GM23338 (cell line): ENCODE data around the gene CASP3. TPM values are rescaled to one million over a fixed set of nuclear protein-coding genes. Genes with fewer than 3 reads are reported as not detected.
A peak's percentile ranks its signal among the peaks of the same experiment; 100 is the strongest.

Source experiments
- ATAC-seq: fragments of 200-7000 bp; cut with Tn5 transposase; 3 replicates; pipeline ENCODE4 v1.9.1; 2020
- DNase-seq: peaks from one replicate; pipeline ENCODE4 v3.0.0-alpha.2; 2015; ENCODE audit warnings: low spot score
- H2AFZ ChIP-seq: fragments of 200-600 bp; sonication (generic); 2 replicates; pipeline ENCODE4 v1.8.0; 2016; ENCODE audit warnings: antibody characterized with exemption, mild to moderate bottlenecking, moderate library complexity
- H3F3A ChIP-seq: fragments of 200-600 bp; sonication (generic); replicated peaks from 2 replicates; pipeline ENCODE4 v1.8.0; 2017; ENCODE audit warnings: antibody characterized with exemption, mixed run types, low read depth
- H3K27ac ChIP-seq: fragments of 200-600 bp; sonication (generic); 2 replicates; pipeline ENCODE4 v1.6.1; 2016; ENCODE audit warnings: low read depth
- H3K27me3 ChIP-seq: fragments of 200-600 bp; sonication (generic); 2 replicates; pipeline ENCODE4 v1.8.0; 2016; ENCODE audit warnings: mild to moderate bottlenecking, mixed run types, moderate library complexity; ENCODE audit not compliant: insufficient read depth
- H3K36me3 ChIP-seq: fragments of 200-600 bp; sonication (generic); 2 replicates; pipeline ENCODE4 v1.8.0; 2016; ENCODE audit warnings: mild to moderate bottlenecking; ENCODE audit not compliant: insufficient read depth
- H3K4me1 ChIP-seq: fragments of 200-600 bp; sonication (generic); 2 replicates; pipeline ENCODE4 v1.8.0; 2016; ENCODE audit warnings: mild to moderate bottlenecking, moderate library complexity; ENCODE audit not compliant: insufficient read depth
- H3K4me2 ChIP-seq: fragments of 200-600 bp; sonication (generic); 2 replicates; pipeline ENCODE4 v1.7.1; 2017; ENCODE audit warnings: mixed run types
- H3K4me3 ChIP-seq: fragments of 200-600 bp; sonication (generic); 2 replicates; pipeline ENCODE4 v1.6.1; 2016; ENCODE audit warnings: mixed run types
- H3K79me2 ChIP-seq: fragments of 200-600 bp; sonication (generic); replicated peaks from 2 replicates; pipeline ENCODE4 v1.8.0; 2017; ENCODE audit warnings: mild to moderate bottlenecking; ENCODE audit not compliant: insufficient read depth
- H3K9me2 ChIP-seq: fragments of 200-600 bp; sonication (generic); 2 replicates; pipeline ENCODE4 v1.8.0; 2017; ENCODE audit not compliant: insufficient read depth
- H4K20me1 ChIP-seq: fragments of 200-600 bp; sonication (generic); replicated peaks from 2 replicates; pipeline ENCODE4 v1.8.0; 2017; ENCODE audit warnings: mild to moderate bottlenecking; ENCODE audit not compliant: insufficient read depth
- H3K27ac Mint-ChIP-seq: 2 replicates; pipeline ENCODE4 v1.8.0; 2020; ENCODE audit warnings: inconsistent platforms, mild to moderate bottlenecking, moderate library complexity, mixed read lengths
- H3K27me3 Mint-ChIP-seq: 3 replicates; pipeline ENCODE4 v1.8.0; 2022; ENCODE audit warnings: low read depth, mild to moderate bottlenecking, moderate library complexity, mixed read lengths, inconsistent platforms; ENCODE audit not compliant: insufficient read depth, poor library complexity
- H3K36me3 Mint-ChIP-seq: 3 replicates; pipeline ENCODE4 v1.8.0; 2021; ENCODE audit warnings: low read depth, mild to moderate bottlenecking, inconsistent platforms, moderate library complexity, mixed read lengths
- H3K4me1 Mint-ChIP-seq: 3 replicates; pipeline ENCODE4 v1.8.0; 2020; ENCODE audit warnings: mild to moderate bottlenecking, inconsistent platforms, mixed read lengths
- H3K4me3 Mint-ChIP-seq: 3 replicates; pipeline ENCODE4 v1.8.0; 2021; ENCODE audit warnings: moderate library complexity, mild to moderate bottlenecking, inconsistent platforms, mixed read lengths
- H3K9me3 Mint-ChIP-seq: 3 replicates; pipeline ENCODE4 v1.8.0; 2020; ENCODE audit warnings: moderate library complexity, mild to moderate bottlenecking, inconsistent platforms, mixed read lengths
- CREB1 ChIP-seq: fragments of 250-450 bp; sonication (Bioruptor Pico); IDR thresholded peaks from 2 replicates; pipeline ENCODE4 v1.5.0; 2020; ENCODE audit warnings: low read depth, mild to moderate bottlenecking, moderate library complexity
- CTCF ChIP-seq, 2 experiments: fragments of 200-600 bp in 1 of 2; sonication (generic) in 1 of 2; conservative IDR thresholded peaks; 2 replicates each; pipeline versions ENCODE4 v1.5.1 to v1.6.1; 2016 to 2017; ENCODE audit warnings: antibody characterized with exemption in 2 of 2, low read depth in 2 of 2, mild to moderate bottlenecking in 2 of 2, moderate library complexity in 1 of 2
- ETS1 ChIP-seq: IDR thresholded peaks from 2 replicates; pipeline ENCODE4 v1.6.1; 2016; ENCODE audit warnings: antibody characterized with exemption
- EZH2 ChIP-seq: fragments of 200-600 bp; sonication (generic); IDR thresholded peaks from one replicate; pipeline ENCODE4 v1.8.0; 2017; ENCODE audit warnings: antibody characterized with exemption, mild to moderate bottlenecking, low read depth; ENCODE audit not compliant: unreplicated experiment
- EZH2phosphoT487 ChIP-seq: fragments of 200-600 bp; sonication (generic); IDR thresholded peaks from one replicate; pipeline ENCODE4 v1.8.1; 2018; ENCODE audit warnings: antibody characterized with exemption; ENCODE audit not compliant: unreplicated experiment
- JUNB ChIP-seq: IDR thresholded peaks from one replicate; pipeline ENCODE4 v1.6.1; 2016; ENCODE audit warnings: antibody characterized with exemption; ENCODE audit not compliant: unreplicated experiment
- NANOG ChIP-seq: IDR thresholded peaks from 2 replicates; pipeline ENCODE4 v1.6.1; 2016; ENCODE audit warnings: antibody characterized with exemption, borderline replicate concordance
- POLR2AphosphoS5 ChIP-seq: IDR thresholded peaks from 2 replicates; pipeline ENCODE4 v1.6.1; 2016; ENCODE audit warnings: antibody characterized with exemption, low read depth
- REST ChIP-seq: IDR thresholded peaks from one replicate; pipeline ENCODE4 v1.6.1; 2018; ENCODE audit warnings: antibody characterized with exemption; ENCODE audit not compliant: unreplicated experiment
- STAT1 ChIP-seq: IDR thresholded peaks from one replicate; pipeline ENCODE4 v1.6.1; 2016; ENCODE audit warnings: antibody characterized with exemption; ENCODE audit not compliant: unreplicated experiment
- ZNF114 ChIP-seq: fragments of 250-450 bp; sonication (Bioruptor Pico); IDR thresholded peaks from 2 replicates; pipeline ENCODE4 v1.5.0; 2020; ENCODE audit warnings: mild to moderate bottlenecking, moderate library complexity
- ZNF331 ChIP-seq: fragments of 250-450 bp; sonication (Bioruptor Pico); IDR thresholded peaks from 2 replicates; pipeline ENCODE4 v1.5.0; 2020; ENCODE audit warnings: low read depth, mild to moderate bottlenecking, moderate library complexity
- ZNF462 ChIP-seq: fragments of 250-450 bp; sonication (Bioruptor Pico); IDR thresholded peaks from 2 replicates; pipeline ENCODE4 v1.5.0; 2020; ENCODE audit warnings: mild to moderate bottlenecking, moderate library complexity
- polyA plus RNA-seq: library from polyadenylated mRNA; unstranded; fragments of >200 nt; fragmentation: Nextera tagmentation; extraction: Ambion mirVana; gene quantifications from 2 replicates; pipeline ENCODE4 v1.2.1, GENCODE V29; 2016
- total RNA-seq: library from RNA; depleted of rRNA; stranded (reverse); fragments of >200 nt; shearing (Covaris generic); gene quantifications from 2 replicates; pipeline ENCODE4 v1.2.3, GENCODE V29; 2014

The CASP3 gene
- total and polyA plus RNA-seq, 2 experiments from 2014 or later, result 50.5 to 84.4 TPM

GRCh38 chr4:184617600-184618196, 31.5 kb downstream of the CASP3 start:
- 0 out of 2 replicates have a peak overlapping the region, but pooled peaks have one; percentile 31 for H3K4me3 ChIP-seq
- TF ChIP-seq EZH2, result no peak
- TF ChIP-seq ETS1, result no peak
- TF ChIP-seq EZH2phosphoT487, result no peak
- TF ChIP-seq JUNB, result no peak
- TF ChIP-seq POLR2AphosphoS5, result no peak
- no peak for TF ChIP-seq STAT1
- TF ChIP-seq REST, result no peak
- no peak for TF ChIP-seq NANOG
- no peak for TF ChIP-seq ZNF462 (CRISPR knock-in tag)
- no peak for TF ChIP-seq CTCF (conservative IDR thresholded peaks at IDR 0.05; ENCODE audit: low read depth in 2 of 2)
- TF ChIP-seq CREB1 (CRISPR knock-in tag), result no peak
- no peak for TF ChIP-seq ZNF114
- no peak for TF ChIP-seq ZNF331 (CRISPR knock-in tag)
- peaks cover 75% of the 10 kb centered on the region for H3K36me3 Mint-ChIP-seq
- peak overlapping the region; percentile 92 for H3K27ac ChIP-seq
- DNase-seq (peak; percentile 81), ATAC-seq (peak; percentile 73)
- peaks cover 6% of the 10 kb centered on the region for H3K27me3 Mint-ChIP-seq
- H3K27me3 ChIP-seq, result no peaks in the 10 kb centered on the region
- H3K9me3 Mint-ChIP-seq, result peaks cover 69% of the 10 kb centered on the region
- H3K79me2 ChIP-seq, result no peaks in the 10 kb centered on the region
- H3K36me3 ChIP-seq, result peaks cover 12% of the 10 kb centered on the region; the same call in 1 of the 2 replicates
- no peaks in the 10 kb centered on the region for H4K20me1 ChIP-seq
- H3F3A ChIP-seq, result no peaks in the 10 kb centered on the region
- H3K4me2 ChIP-seq, result peak overlapping the region; percentile 67
- no peak overlapping the region; the same call in 2 of the 3 replicates for H3K4me3 Mint-ChIP-seq
- H3K27ac Mint-ChIP-seq, result peak overlapping the region; percentile 64; the same call in 1 of the 2 replicates
- peaks cover 7% of the 10 kb centered on the region; the same call in 1 of the 2 replicates for H3K9me2 ChIP-seq
- peaks cover 16% of the 10 kb centered on the region for H3K4me1 ChIP-seq
- no peak overlapping the region; the same call in 1 of the 2 replicates for H2AFZ ChIP-seq
- H3K4me1 Mint-ChIP-seq, result peaks cover 16% of the 10 kb centered on the region
